ENCODE measurements around the gene MRAS.
"Not testable (repeated sequence)": the region's sequence is repeated elsewhere in the genome, so short reads cannot be mapped to it uniquely, and the experiment has no call there.

The MRAS gene

DNA sequence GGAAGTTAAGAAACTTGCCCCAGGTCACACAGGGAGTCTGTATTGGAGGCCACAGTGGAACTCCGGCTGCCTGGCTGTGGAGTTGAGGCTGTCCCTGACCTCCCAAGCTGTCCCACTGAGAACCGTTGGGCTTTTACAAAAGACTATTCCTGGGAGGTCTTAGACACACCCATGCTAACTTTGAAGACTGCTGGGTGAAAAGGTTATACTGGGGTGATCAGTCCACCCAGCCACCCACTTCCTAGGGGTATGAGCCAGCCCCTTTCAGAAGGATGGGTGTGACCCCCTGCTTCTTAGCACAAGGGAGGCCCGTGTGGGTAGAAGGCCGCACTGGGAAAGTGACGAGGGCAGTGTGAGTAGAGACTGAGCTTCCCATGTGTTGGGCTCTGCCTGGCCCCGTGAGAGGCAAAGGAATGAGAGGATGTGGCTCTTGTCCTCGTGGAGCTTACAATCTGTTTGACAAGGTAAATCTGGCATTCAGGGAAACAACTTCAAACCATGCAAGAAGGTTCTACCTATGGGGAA, 19.0 kb downstream of the MRAS start:
- DNase-seq (ENCODE audit: low read depth in 2 of 2), result no peak

DNA sequence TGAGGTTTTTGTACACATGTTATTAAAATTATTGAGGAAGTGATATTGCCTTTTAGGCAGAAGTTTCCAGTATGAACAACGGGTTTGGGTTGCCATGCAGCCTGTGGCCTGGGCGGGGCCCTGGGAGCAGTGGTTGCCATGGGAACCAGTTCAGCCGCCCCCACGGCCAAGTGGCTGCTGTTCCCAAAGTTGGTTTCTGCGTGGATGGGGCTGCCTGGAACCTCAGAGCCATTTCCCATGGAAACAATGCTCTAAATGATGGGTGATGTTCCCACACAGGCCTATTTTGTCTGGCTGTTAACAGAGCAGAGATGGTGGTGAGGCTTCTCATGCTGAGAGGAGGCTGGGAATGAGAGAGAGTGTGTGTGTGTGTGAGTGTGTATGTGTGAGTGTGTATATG, 19.5 kb downstream of the MRAS start:
- no peak for DNase-seq (ENCODE audit: low read depth in 2 of 2)

DNA sequence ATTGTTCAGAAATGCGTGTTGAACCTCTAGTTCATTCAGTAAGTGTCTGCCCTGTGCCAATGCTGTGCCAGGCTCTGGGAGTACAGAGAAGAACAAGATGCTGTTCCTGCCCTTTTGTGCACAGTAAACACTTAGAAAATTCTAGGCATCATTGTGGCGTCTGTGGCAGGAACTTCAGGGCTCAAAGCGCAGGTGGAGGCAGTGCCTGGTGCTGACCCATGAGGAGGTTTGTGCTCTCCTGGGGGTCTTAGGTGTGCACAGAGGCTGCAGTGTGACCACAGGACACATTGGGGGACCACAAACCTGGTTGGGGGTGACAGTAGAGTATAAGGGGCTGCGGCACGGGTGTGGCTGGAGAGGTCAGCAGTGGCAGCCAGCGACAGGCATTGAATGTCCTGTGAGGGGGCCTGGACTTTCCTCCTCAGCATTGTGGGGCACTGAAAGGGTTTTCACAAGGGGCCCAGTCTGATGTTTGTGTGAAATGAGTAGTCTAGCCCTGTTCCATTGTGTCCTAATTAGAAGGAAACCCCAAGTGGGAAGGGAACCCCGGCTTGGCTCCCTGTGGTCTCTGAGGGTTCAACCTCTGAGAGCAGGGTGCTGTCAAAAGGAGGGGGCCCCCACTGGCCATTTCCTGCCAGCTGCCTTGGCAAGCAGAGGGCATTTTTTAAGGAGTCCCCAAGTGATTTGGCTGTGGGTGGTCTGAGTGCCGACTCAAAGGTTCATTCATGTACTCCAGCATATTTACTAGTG, 20.9 kb downstream of the MRAS start:
- DNase-seq (ENCODE audit: low read depth in 2 of 2), result no peak

DNA sequence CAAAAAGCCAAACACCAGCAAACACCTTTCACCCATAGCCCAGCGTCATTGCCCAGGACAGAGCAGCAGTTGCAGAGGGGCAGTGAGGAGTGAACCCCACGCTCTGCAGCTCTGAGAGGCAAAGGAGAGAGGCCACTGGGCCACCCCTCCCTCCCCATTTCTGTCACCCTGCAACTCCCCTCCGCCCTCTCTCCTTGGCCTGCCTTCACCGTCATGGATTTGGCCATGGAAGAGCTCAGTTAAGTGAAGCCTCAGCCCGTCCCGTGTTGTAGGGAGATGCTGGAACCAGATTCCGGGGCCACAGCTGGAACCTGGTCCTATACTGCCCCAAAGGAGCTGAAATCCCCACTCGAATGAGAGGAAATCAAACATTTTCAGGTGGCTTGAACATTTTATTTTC, 21.9 kb downstream of the MRAS start:
- DNase-seq (ENCODE audit: low read depth in 2 of 2), result no peak

DNA sequence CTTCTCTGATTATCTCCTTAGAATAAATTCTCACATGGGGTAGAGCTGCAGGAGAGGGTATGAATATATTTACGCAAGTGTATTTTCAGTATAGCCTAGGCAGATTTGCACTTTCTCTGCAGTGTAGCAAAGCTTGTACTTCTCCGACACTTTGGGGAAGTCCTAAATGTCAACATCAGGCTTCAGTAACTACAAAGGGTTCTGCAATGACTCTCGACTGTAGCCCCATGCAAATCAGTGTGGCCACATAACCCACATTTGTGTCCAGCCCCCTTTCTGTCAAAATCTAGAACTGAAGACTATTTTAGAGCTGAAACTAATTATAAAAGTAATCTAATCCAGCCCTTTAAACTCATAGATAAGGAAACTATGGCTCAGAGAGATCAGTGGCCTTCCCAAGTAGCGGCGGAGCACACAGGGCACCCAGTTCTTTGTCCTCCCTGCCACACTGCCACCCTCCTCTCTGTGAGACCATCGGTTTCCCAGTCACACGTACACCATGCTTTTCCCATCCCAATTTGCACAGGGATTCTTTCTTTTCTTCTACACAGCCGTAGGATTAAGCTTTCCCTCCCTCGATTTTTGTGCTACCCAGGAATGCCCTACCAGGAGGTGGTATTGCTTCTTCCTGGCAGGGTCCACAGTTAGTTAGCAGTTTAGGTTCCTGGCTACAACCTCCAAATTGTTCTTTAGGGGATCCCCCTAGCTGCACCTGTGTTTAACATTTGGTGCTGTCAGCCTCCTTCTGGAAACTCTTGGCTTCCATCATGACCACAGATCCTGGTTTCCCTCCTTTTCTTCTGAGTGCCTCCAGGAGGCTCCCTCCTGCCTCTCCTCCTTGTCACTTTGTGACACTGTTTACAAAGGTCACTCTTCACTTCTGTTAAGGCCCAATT, 22.9 kb downstream of the MRAS start:
- DNase-seq (ENCODE audit: low read depth in 2 of 2), result no peak

DNA sequence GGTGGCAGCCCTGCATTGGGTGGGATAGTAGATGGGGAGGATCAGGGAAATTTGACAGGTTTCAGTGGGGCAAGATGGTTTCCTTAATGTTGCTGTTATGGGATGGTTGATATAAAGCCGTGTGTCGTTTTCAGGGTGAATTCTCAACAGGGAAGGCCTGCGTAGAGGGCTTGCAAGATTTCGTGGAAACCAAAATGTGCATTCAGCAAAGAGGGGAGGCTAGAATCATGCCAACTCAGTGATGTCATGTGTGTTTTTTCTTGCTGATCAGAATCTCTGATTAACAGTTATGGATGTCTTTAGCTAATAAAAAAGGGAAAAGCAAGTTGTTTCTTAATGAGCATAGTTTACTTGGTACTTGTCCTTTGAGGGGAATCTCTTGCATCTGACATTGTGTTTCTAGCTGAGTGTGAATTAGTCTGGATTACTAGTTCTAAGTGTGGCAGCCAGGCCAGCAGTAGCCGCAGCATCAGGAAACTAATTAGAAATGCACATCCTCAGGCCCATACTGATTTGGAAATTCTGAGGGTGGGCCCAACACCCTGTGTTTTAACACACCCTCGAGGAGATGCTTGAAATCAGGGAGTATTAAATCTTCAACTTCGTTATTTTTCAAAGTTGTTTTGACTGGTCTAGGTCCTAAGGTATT, 24.8 kb downstream of the MRAS start:
- no peak for DNase-seq (ENCODE audit: low read depth in 2 of 2)

DNA sequence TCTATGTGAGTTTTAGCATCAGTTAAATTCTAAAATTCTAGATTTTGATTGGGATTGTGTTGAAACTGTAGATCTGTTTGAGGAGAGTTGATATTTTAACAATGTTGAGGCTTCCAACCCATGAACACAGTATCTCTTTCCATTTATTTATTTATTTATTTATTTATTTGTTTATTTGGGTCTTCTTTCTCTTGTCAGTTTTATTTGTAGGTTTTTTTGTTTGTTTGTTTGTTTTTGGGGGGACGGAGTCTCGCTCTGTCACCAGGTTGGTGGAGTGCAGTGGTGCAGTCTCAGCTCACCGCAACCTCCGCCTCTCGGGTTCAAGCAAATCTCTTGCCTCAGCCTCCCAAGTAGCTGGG, 25.3 kb downstream of the MRAS start:
- no peak for DNase-seq (ENCODE audit: low read depth in 2 of 2)

DNA sequence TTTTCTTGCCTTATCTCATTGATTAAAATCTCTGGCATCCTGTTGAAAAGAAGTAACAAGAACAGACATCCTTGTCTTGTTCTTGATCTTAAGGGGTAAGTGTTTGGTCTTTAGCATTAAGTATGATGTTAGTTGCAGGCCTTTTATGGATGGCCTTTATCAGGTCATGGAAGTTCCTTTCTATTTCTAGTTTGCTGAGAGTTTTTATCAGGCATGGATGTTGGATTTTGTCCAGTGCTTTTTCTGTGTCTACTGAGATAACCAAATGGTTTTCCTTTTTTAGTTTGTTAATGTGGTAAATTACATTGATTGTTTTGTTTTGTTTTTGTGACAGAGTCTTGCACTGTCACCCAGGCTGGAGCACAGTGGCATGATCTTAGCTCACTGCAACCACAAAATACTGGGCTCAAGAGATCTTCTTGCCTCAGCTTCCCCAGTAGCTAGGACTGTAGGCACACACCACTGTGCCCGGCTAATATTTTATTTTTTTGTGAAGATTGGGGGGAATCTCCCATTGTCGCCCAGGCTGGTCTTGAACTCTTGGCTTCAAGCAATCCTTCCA, 26.3 kb downstream of the MRAS start:
- no peak for DNase-seq (ENCODE audit: low read depth in 2 of 2)

DNA sequence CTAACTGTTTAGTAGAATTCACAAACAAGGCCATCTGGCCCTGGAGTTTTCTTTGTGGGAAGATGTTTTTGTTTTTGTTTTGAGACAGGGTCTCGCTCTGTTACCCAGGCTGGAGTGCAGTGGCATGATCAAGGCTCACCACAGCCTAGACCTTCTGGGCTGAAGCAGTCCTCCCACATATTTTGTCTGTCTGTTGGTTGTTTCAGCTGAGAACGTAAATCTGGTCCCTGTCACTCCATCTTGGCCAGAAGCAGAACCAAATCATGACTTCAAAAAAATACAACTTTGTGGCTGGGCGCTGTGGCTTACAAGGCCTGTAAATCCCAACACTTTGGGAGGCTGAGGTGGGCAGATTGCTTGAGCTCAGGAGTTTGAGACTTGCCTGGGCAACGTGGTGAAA, 27.1 kb downstream of the MRAS start:
- DNase-seq (ENCODE audit: low read depth in 2 of 2), result no peak

DNA sequence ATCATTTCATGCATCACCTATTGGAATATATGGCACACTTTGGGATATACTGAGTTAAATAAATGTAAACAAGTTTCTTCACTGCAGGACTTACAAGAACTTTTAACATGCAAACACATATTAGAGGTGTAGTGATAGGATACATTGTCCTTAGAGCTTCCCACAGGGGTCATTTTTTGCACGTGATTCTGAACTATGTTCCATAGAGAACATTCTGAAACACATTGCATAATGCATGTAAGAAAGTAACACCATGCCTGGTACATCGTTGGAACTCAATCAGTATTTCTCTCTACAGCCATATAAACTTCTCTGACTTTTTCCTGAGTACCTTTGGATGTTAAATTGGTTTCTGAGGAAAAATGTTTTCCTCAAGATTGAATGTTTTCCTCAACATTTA, 28.3 kb downstream of the MRAS start:
- no peak for DNase-seq (ENCODE audit: low read depth in 2 of 2)

DNA sequence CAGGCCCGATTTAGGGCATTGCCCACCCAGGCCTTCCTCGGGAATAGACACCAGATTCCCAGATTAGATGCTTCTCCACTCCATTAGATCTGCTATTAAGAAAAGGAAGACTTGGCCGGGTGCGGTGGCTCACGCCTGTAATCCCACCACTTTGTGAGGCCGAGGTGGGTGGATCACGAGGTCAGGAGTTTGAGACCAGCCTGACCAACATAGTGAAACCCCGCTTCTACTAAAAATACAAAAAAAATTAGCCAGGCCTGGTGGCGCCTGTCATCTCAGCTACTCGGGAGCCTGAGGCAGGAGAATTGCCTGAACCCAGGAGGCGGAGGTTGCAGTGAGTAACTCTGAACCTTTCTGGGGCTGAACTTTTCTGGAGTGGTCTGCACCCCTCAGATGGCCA, 28.8 kb downstream of the MRAS start:
- DNase-seq (ENCODE audit: low read depth in 2 of 2), result not testable (repeated sequence)

DNA sequence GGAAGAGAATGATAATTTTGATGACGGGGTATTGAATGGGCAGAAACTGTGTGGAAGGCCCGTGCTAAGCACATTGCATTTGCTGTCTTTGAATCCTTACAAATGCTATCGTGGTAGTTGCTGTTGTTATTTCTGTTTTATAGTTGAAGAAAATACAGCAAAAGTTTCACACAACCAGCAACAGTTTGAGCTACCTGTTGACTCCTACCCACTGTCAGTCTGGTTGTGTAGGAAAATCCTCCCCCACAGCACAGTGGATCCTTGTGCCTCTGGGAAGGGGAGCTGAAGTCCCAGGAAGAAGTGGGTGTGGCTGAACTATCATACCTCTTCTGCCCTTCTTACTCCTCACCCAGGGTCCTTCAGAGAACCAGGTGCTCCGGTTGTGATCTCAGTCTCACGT, 29.4 kb downstream of the MRAS start:
- DNase-seq (ENCODE audit: low read depth in 2 of 2), result no peak

DNA sequence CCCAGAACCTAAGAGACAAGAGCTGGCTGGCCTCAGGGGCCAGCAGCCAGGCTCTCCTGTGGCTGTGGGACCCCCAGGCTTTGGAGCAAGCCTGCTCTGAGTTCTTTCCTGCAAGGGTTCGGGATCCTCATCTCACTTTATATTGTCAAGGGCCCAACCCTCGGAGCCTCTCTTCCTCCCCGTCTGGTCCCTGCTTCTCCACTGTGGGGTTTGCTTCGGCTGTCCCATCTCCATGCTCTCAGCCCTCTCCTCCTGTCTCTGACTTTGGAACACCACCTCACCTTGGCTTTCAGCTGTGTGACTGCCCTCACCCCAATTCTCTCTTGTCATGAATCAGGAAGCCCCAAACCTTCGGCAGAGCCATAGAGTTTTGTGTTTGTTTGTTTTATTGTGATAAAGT, 30.0 kb downstream of the MRAS start:
- DNase-seq (ENCODE audit: low read depth in 2 of 2), result no peak

DNA sequence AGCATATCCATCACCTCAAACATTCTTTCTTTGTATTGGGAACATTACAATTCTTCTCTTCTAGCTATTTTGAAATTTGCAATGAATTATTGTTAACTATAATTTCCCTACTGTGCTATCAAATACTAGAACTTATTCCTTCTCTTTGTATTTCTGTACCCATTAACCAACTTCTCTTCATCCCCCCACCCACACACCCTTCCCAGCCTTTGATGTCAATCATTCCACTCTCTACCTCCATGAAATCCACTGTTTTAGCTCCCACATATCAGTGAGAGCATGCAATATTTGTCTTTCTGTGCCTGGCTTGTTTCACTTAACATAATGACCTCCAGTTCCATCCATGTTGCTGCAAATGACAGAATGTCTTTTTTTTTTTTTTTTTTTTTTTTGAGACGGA, 30.6 kb downstream of the MRAS start:
- DNase-seq (ENCODE audit: low read depth in 2 of 2), result no peak

DNA sequence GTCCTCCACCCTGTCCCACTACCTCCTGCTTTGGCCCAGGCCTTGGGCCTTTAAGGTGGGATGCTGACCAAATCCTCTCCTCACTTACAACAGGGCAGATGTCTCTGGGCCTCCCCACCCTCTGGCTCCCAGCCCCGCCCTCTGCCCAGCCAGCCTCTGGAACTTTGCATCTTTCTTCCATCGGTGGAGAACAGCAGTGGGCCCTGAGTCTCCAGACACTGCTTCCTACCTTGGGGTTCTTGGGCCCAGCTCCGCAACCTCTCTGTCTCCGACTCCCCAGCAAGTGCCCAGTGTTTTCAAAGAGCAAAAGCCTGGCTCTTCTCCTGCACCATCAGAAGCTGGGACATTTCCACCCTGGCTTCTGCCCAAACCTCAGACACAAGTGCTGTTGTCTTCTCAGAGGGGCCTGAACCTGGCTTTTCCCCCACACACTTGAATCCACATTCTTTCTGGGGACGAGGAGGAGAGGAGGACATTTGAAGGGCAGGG, 33.1 kb downstream of the MRAS start:
- no peak for DNase-seq (ENCODE audit: low read depth in 2 of 2)

DNA sequence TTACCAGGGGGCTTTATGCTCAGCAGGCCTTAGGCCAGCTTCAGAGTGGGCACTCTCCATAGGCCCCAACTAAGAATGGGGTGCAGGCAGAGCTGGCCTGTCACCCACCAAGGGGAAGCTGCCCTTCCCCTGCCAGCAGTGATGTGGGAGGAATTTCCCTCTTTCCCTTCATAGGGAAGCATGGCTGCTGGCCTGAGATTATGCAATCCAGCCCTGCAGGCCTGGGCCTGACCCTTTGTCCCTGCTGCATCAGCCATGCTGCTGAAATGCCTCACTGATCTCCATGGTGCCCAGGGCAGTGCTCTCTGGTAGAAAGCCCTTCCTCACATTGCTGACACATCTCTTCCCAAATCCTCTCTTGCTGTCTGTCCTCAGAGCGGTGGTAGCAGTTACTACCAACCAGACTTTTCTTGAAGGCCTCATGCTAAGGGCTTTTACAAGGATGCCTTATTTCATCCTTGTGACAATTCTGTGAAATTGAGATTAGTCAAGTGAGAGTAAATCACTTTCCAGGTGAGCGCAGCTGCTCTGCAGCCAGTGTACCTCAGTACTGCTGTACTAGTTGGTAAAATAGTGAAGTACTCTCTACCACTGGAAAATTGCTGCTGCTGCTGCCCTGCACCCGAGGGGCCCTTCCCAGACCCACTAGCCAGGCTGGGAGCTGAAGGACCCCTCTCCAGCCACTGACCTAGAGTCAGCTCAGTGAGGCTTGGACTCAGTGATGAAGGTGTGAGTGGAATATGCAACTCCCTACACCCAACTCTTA, 33.8 kb downstream of the MRAS start:
- no peak for DNase-seq (ENCODE audit: low read depth in 2 of 2)

DNA sequence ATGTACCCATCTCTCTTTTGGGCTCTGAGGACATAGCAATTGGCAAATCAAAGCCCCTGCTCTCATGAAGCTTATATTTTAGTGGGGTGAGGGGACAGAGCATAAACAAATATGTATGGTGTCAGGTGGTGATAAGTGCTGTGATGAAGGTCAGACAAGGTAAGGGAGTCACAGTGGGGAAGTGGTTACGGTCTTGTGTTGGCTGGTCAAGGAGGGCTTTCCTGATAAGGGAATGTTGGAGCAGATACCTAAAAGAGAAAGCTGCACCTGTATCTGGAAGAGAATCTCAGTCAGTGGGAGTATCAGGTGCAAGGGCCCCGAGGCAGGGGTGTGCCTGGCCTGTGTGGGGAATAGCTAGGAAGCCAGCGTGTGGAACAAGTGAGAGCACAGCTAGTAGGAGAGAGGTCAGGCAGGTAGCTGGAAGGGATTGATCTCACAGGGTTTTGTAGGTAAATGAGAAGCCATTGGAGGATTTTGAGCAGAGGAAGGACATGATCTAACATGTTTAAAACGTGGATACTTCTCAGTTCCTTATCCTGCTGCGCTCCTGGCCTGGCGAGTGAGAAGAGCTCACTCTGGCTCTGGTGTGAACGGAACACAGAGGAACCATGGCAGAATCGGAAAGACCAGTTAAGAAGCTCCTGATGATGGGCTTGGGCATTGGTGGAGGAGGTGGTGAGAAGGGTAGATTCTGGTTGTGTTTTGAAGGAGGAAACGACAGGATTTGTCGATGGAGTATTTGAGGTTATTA, 35.5 kb downstream of the MRAS start:
- no peak for DNase-seq (ENCODE audit: low read depth in 2 of 2)

DNA sequence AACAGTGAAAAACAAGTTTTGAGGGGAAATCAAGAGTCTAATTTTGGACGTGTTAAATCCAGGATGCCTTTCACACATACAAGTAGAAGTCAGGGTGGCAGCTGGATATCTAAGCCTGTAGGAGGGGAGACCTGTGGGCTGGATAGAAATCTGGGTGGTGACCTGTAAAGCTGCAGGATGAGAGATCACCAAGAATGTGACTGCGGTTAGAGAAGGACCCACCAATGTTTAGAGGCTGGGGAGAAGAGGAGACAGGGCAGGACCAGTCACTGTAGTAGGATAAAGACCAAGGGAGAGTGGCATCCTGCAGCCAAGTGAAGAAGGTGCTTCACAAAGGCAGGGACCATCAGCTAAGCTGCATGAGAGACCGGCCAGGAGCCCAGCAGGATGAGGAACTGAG, 36.2 kb downstream of the MRAS start:
- no peak for DNase-seq (ENCODE audit: low read depth in 2 of 2)

DNA sequence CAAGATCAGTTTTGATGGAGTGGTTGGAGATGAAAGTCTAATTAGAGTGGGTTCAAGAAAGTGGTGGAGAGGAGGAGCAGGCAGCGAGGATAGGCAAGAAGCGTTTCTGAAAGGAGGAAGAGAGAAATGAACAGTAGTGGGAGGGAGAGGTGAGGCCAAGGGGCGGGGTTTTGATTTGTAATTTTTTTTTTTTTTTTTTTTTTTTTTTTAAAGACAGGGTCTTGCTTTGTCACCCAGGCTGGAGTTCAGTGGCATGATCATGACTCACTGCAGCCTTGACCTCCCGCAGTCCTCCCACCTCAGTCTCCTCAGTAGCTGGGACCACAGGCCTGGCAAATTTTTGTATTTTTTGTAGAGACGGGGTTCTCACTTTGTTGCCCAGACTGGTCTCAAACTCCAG, 36.6 kb downstream of the MRAS start:
- DNase-seq (ENCODE audit: low read depth in 2 of 2), result no peak

DNA sequence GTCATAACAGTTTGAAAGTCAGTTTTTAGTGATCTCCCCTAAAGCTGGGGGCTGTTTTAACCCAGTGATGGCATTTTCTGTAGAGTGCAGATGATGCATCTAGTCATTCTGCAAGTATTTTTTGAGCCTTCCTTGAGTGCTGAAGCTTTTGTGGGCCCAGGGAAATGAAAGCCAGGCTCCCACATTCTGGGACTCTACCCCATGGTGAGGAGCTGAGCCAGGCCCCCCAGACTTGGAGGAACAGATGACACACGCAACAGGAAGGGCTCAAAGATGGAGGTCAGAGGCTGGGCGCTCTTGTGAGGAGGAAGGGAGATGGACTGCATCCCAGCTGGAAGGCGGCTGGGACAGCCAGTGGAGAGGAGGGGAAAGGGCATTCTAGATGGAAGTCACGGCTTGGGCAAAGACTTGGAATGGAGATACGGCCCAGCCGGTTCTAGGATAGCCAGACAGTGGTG, 40.8 kb downstream of the MRAS start:
- no peak for DNase-seq (ENCODE audit: low read depth in 2 of 2)

Data from stimulated activated CD4-positive, alpha-beta T cell treated with anti-CD3 and anti-CD28 coated beads, Interleukin-4, amount 100 ng/mL, for 48 hours (primary cell).